ENCODE data around the gene FHL1. TPM values are rescaled to one million over a fixed set of nuclear protein-coding genes. Genes with fewer than 3 reads are reported as not detected.

Gene FHL1
- total RNA-seq = 41.4 and 121 TPM in 2 replicates

GRCh38 chrX:136147315-136147901, at the start of gene FHL1:
TSS of gene FHL1 (plus strand) at chrX:136147533.

GRCh38 chrX:136251041-136251991, 104.0 kb downstream of the FHL1 start, which contains the start of gene MAP7D3:
TSS of gene MAP7D3 (minus strand) at chrX:136251400. CDS start at chrX:136251358, 42 bp downstream.

Other genes starting within 250 kb of the FHL1 start
- gene MMGT1, start 173.5 kb upstream of the FHL1 start, total RNA-seq = 5.8 and 8.1 TPM in 2 replicates
- 12.7 and 14.8 TPM in 2 replicates for gene SLC9A6, start 162.1 kb upstream of the FHL1 start, total RNA-seq
- 14.2 and 17.1 TPM in 2 replicates for gene MAP7D3, start 103.9 kb downstream of the FHL1 start, total RNA-seq
- under 0.01 TPM in 1 of 2 replicates, not detected in the other for gene ADGRG4, start 153.4 kb downstream of the FHL1 start, total RNA-seq